Mesenchymal stem cell (in vitro differentiated cells and primary cell): ENCODE results near the gene SARDH.

ENCODE experiments used
- DNase-seq: peaks from one replicate; pipeline ENCODE4 v3.0.0-alpha.2; 2013
- H2AFZ ChIP-seq: one replicate; pipeline ENCODE4 v1.6.1; 2013; ENCODE audit warnings: low read depth, mild to moderate bottlenecking, control low read depth, inconsistent platforms, low read length, moderate library complexity
- H2AK5ac ChIP-seq: 2 replicates; pipeline ENCODE4 v1.6.1; 2013; ENCODE audit warnings: low read length, moderate library complexity, mild to moderate bottlenecking, inconsistent platforms; ENCODE audit not compliant: severe bottlenecking
- H2BK120ac ChIP-seq: one replicate; pipeline ENCODE4 v1.6.1; 2013; ENCODE audit warnings: low read depth, mild to moderate bottlenecking, inconsistent platforms, low read length, moderate library complexity
- H2BK12ac ChIP-seq, 2 experiments: one replicate each; pipeline ENCODE4 v1.6.1; 2013; ENCODE audit warnings: inconsistent platforms in 2 of 2, low read length in 2 of 2, mild to moderate bottlenecking in 2 of 2, moderate library complexity in 2 of 2, control low read depth in 1 of 2
- H2BK15ac ChIP-seq: one replicate; pipeline ENCODE4 v1.6.1; 2013; ENCODE audit warnings: mild to moderate bottlenecking, low read depth, inconsistent platforms; ENCODE audit not compliant: poor library complexity, severe bottlenecking
- H2BK5ac ChIP-seq: 2 replicates; pipeline ENCODE4 v1.6.1; 2013; ENCODE audit warnings: low read depth, mild to moderate bottlenecking, low read length, control low read depth, inconsistent platforms; ENCODE audit not compliant: poor library complexity, severe bottlenecking
- H3K14ac ChIP-seq, 2 experiments: one replicate each; pipeline ENCODE4 v1.6.1; 2013; ENCODE audit warnings: inconsistent platforms in 2 of 2, low read length in 2 of 2, control low read depth in 1 of 2, mild to moderate bottlenecking in 1 of 2, moderate library complexity in 1 of 2
- H3K18ac ChIP-seq, 2 experiments: one replicate each; pipeline ENCODE4 v1.6.1; 2013; ENCODE audit warnings: inconsistent platforms in 2 of 2, low read length in 2 of 2, control low read depth in 1 of 2, low read depth in 1 of 2, mild to moderate bottlenecking in 1 of 2
- H3K23ac ChIP-seq, 2 experiments: one replicate each; pipeline ENCODE4 v1.6.1; 2013; ENCODE audit warnings: inconsistent platforms in 2 of 2, low read length in 2 of 2, mild to moderate bottlenecking in 2 of 2, moderate library complexity in 2 of 2, control low read depth in 1 of 2
- H3K27ac ChIP-seq: 2 replicates; pipeline ENCODE4 v1.5.1; 2013; ENCODE audit warnings: mild to moderate bottlenecking, moderate library complexity, low read length, control low read depth, inconsistent platforms; ENCODE audit not compliant: poor library complexity, severe bottlenecking
- H3K27me3 ChIP-seq, 2 experiments: 2 replicates each; pipeline versions ENCODE4 v1.6.1 to v1.7.0; 2013; ENCODE audit warnings: low read length in 2 of 2, mild to moderate bottlenecking in 2 of 2, moderate library complexity in 2 of 2, control low read depth in 1 of 2, inconsistent platforms in 1 of 2; ENCODE audit not compliant: control insufficient read depth in 1 of 2, insufficient read depth in 1 of 2
- H3K36me3 ChIP-seq, 2 experiments: 2 replicates each; pipeline versions ENCODE4 v1.6.1 to v1.7.0; 2013; ENCODE audit warnings: low read length in 2 of 2, control low read depth in 1 of 2, inconsistent platforms in 1 of 2, low read depth in 1 of 2, mild to moderate bottlenecking in 1 of 2; ENCODE audit not compliant: insufficient read depth in 2 of 2, control insufficient read depth in 1 of 2
- H3K4ac ChIP-seq, 2 experiments: one replicate each; pipeline ENCODE4 v1.6.1; 2013; ENCODE audit warnings: inconsistent platforms in 2 of 2, low read length in 2 of 2, mild to moderate bottlenecking in 2 of 2, moderate library complexity in 2 of 2, control low read depth in 1 of 2, low read depth in 1 of 2
- H3K4me1 ChIP-seq: 2 replicates; pipeline ENCODE4 v1.6.1; 2013; ENCODE audit warnings: low read depth, low read length, control low read depth; ENCODE audit not compliant: control insufficient read depth, insufficient read depth
- H3K4me2 ChIP-seq: 2 replicates; pipeline ENCODE4 v1.6.1; 2013; ENCODE audit warnings: low read length, mild to moderate bottlenecking, inconsistent platforms; ENCODE audit not compliant: poor library complexity, severe bottlenecking
- H3K4me3 ChIP-seq, 2 experiments: 2 replicates each; pipeline versions ENCODE4 v1.5.1 to v1.7.0; 2013; ENCODE audit warnings: low read length in 2 of 2, mild to moderate bottlenecking in 2 of 2, control low read depth in 1 of 2, low read depth in 1 of 2; ENCODE audit not compliant: insufficient read depth in 1 of 2
- H3K79me1 ChIP-seq: replicated peaks from 2 replicates; pipeline ENCODE4 v1.6.1; 2013; ENCODE audit warnings: mild to moderate bottlenecking, control low read depth, low read length, inconsistent platforms; ENCODE audit not compliant: poor library complexity, severe bottlenecking
- H3K9ac ChIP-seq: 2 replicates; pipeline ENCODE4 v1.7.0; 2013; ENCODE audit warnings: mild to moderate bottlenecking, low read length, moderate library complexity
- H3K9me3 ChIP-seq: 2 replicates; pipeline ENCODE4 v1.7.0; 2013; ENCODE audit warnings: mild to moderate bottlenecking, low read length; ENCODE audit not compliant: control insufficient read depth
- H4K8ac ChIP-seq: one replicate; pipeline ENCODE4 v1.6.1; 2013; ENCODE audit warnings: inconsistent platforms, mild to moderate bottlenecking, low read length, moderate library complexity
- H4K91ac ChIP-seq: one replicate; pipeline ENCODE4 v1.6.1; 2013; ENCODE audit warnings: mild to moderate bottlenecking, low read length, inconsistent platforms
- WGBS: methylation state at CpG from one replicate; pipeline ENCODE4 v1.1.7; 2013; ENCODE audit warnings: mixed read lengths; 5-methylcytosine and 5-hydroxymethylcytosine counted together

Gene SARDH

GRCh38 chr9:133636902-133637301, 101.2 kb downstream of the SARDH start:
- peaks cover 66 to 93% of the 10 kb centered on the region in 2 experiments for H3K27me3 ChIP-seq
- H3K36me3 ChIP-seq: no peaks in the 10 kb centered on the region
- no peak overlapping the region for H3K23ac ChIP-seq
- no peak overlapping the region for H3K4ac ChIP-seq
- H4K91ac ChIP-seq: peak overlapping the region; percentile 54
- H3K9ac ChIP-seq: no peak overlapping the region
- no peak overlapping the region for H2BK15ac ChIP-seq
- H3K4me1 ChIP-seq: no peaks in the 10 kb centered on the region
- DNase-seq: no peak
- whole genome bisulfite sequencing: 90% methylated on average over 12 of the region's 12 CpGs
- H4K8ac ChIP-seq: no peak overlapping the region
- H3K79me1 ChIP-seq: no peaks in the 10 kb centered on the region
- no peak overlapping the region for H3K18ac ChIP-seq
- no peak overlapping the region for H3K4me3 ChIP-seq
- no peak overlapping the region for H2AFZ ChIP-seq
- H3K27ac ChIP-seq: no peak overlapping the region
- H2BK120ac ChIP-seq: no peak overlapping the region
- H2AK5ac ChIP-seq: no peak overlapping the region
- H2BK12ac ChIP-seq: no peak overlapping the region
- H3K4me2 ChIP-seq: no peak overlapping the region
- peak overlapping the region in 1 of 2 experiments; percentile 21 for H3K14ac ChIP-seq
- H2BK5ac ChIP-seq: no peak overlapping the region
- H3K9me3 ChIP-seq: no peaks in the 10 kb centered on the region

GRCh38 chr9:133635533-133636531, 102.3 kb downstream of the SARDH start, which contains the start of gene DBH:
TSS of gene DBH (plus strand) at chr9:133636363. CDS start at chr9:133636372, 9 bp downstream.
- peak within 1 kb of the TSS; percentile 54 for H4K91ac ChIP-seq
- H3K14ac ChIP-seq: peak within 1 kb of the TSS in 1 of 2 experiments; percentile 21
- no peak within 1 kb of the TSS for H3K4me2 ChIP-seq
- H4K8ac ChIP-seq: no peak within 1 kb of the TSS
- H3K4ac ChIP-seq: no peak within 1 kb of the TSS
- DNase-seq: no peak
- H3K27ac ChIP-seq: no peak within 1 kb of the TSS
- H3K4me3 ChIP-seq: no peak within 1 kb of the TSS
- no peak within 1 kb of the TSS for H2BK120ac ChIP-seq
- no peak within 1 kb of the TSS for H2AK5ac ChIP-seq
- H3K79me1 ChIP-seq: no peaks in the 10 kb centered on the region
- no peak within 1 kb of the TSS for H2BK15ac ChIP-seq
- H3K23ac ChIP-seq: no peak within 1 kb of the TSS
- no peak within 1 kb of the TSS for H2BK5ac ChIP-seq
- H3K27me3 ChIP-seq: peaks cover 66 to 94% of the 10 kb centered on the region in 2 experiments
- H3K36me3 ChIP-seq: no peaks in the 10 kb centered on the region
- no peaks in the 10 kb centered on the region for H3K4me1 ChIP-seq
- no peak within 1 kb of the TSS for H3K18ac ChIP-seq
- no peak within 1 kb of the TSS for H2AFZ ChIP-seq
- H2BK12ac ChIP-seq: no peak within 1 kb of the TSS
- H3K9ac ChIP-seq: no peak within 1 kb of the TSS
- 90% methylated on average over 23 of the region's 24 CpGs for WGBS
- H3K9me3 ChIP-seq: no peaks in the 10 kb centered on the region

GRCh38 chr9:133635098-133635497, 103.1 kb downstream of the SARDH start:
- H2BK15ac ChIP-seq: no peak overlapping the region
- no peak overlapping the region for H4K91ac ChIP-seq
- no peak overlapping the region for H2AK5ac ChIP-seq
- H3K4me3 ChIP-seq: no peak overlapping the region
- no peak overlapping the region for H2AFZ ChIP-seq
- H4K8ac ChIP-seq: no peak overlapping the region
- H3K4me2 ChIP-seq: no peak overlapping the region
- H3K27ac ChIP-seq: no peak overlapping the region
- H3K14ac ChIP-seq: no peak overlapping the region
- H2BK12ac ChIP-seq: no peak overlapping the region
- 61% methylated on average over 6 of the region's 6 CpGs for WGBS
- no peak for DNase-seq
- H2BK5ac ChIP-seq: no peak overlapping the region
- H3K9me3 ChIP-seq: no peaks in the 10 kb centered on the region
- no peaks in the 10 kb centered on the region for H3K36me3 ChIP-seq
- H3K23ac ChIP-seq: no peak overlapping the region
- H3K4ac ChIP-seq: no peak overlapping the region
- peaks cover 63 to 94% of the 10 kb centered on the region in 2 experiments for H3K27me3 ChIP-seq
- no peak overlapping the region for H2BK120ac ChIP-seq
- no peaks in the 10 kb centered on the region for H3K4me1 ChIP-seq
- no peak overlapping the region for H3K18ac ChIP-seq
- no peaks in the 10 kb centered on the region for H3K79me1 ChIP-seq
- H3K9ac ChIP-seq: no peak overlapping the region

GRCh38 chr9:133634081-133634691, 104.0 kb downstream of the SARDH start:
- Histone ChIP-seq H3K23ac (no peak overlapping the region), H2AFZ (no peak overlapping the region), H3K14ac (no peak overlapping the region), H3K4me2 (no peak overlapping the region), H2BK12ac (no peak overlapping the region), H2AK5ac (no peak overlapping the region), H3K18ac (no peak overlapping the region), H3K9me3 (no peaks in the 10 kb centered on the region), H3K4me3 (no peak overlapping the region), H3K4ac (no peak overlapping the region), H3K36me3 (no peaks in the 10 kb centered on the region), H3K4me1 (no peaks in the 10 kb centered on the region), H3K27ac (no peak overlapping the region), H3K79me1 (no peaks in the 10 kb centered on the region), H2BK120ac (no peak overlapping the region), H4K91ac (no peak overlapping the region), H4K8ac (no peak overlapping the region), H2BK15ac (no peak overlapping the region), H3K27me3 (peaks cover 57 to 90% of the 10 kb centered on the region in 2 experiments), H2BK5ac (no peak overlapping the region), H3K9ac (no peak overlapping the region)
- 53% methylated on average over 24 of the region's 24 CpGs for WGBS
- no peak for DNase-seq
